HepG2 (cell line): ENCODE data around the gene PXMP2. TPM values are rescaled to one million over a fixed set of nuclear protein-coding genes. Genes with fewer than 3 reads are reported as not detected.

Source experiments
- FOXC1 ChIP-seq: sonication (generic); formaldehyde crosslinking; IDR thresholded peaks from 2 replicates; pipeline ENCODE4 v1.8.0; 2022; ENCODE audit warnings: mild to moderate bottlenecking, missing genetic modification reagents, borderline replicate concordance
- GZF1 ChIP-seq: sonication (generic); formaldehyde crosslinking; IDR thresholded peaks from 2 replicates; pipeline ENCODE4 v1.5.1; 2020; ENCODE audit warnings: mild to moderate bottlenecking, missing genetic modification reagents
- HNRNPL ChIP-seq: fragments of 200-400 bp; formaldehyde crosslinking; IDR thresholded peaks from 2 replicates; pipeline ENCODE4 v1.6.1; 2017; ENCODE audit warnings: mild to moderate bottlenecking, low read depth, low read length
- ISX ChIP-seq: sonication (generic); formaldehyde crosslinking; conservative IDR thresholded peaks from 2 replicates; pipeline ENCODE4 v1.5.0; 2020; ENCODE audit warnings: missing genetic modification reagents
- POGZ ChIP-seq: sonication (generic); formaldehyde crosslinking; IDR thresholded peaks from 2 replicates; pipeline ENCODE4 v1.4.0; 2020; ENCODE audit warnings: mild to moderate bottlenecking, missing genetic modification reagents
- POLR2G ChIP-seq: fragments of 200-400 bp; formaldehyde crosslinking; IDR thresholded peaks from 2 replicates; pipeline ENCODE4 v1.6.1; 2018; ENCODE audit warnings: mild to moderate bottlenecking, low read depth, low read length, moderate library complexity
- RFX1 ChIP-seq: fragments of 450-650 bp; IDR thresholded peaks from 2 replicates; pipeline ENCODE4 v1.6.1; 2017
- RFX5 ChIP-seq: IDR thresholded peaks from 2 replicates; pipeline ENCODE4 v1.6.1; 2011; ENCODE audit warnings: low read depth, low read length, improper control_type of control experiment
- SIN3A ChIP-seq: IDR thresholded peaks from 2 replicates; pipeline ENCODE4 v1.6.1; 2011; ENCODE audit warnings: low read depth, mild to moderate bottlenecking, control low read depth, low read length, borderline replicate concordance
- YEATS4 ChIP-seq: sonication (generic); formaldehyde crosslinking; IDR thresholded peaks from 2 replicates; pipeline ENCODE4 v1.4.0; 2020; ENCODE audit warnings: missing genetic modification reagents, borderline replicate concordance
- ZNF101 ChIP-seq: sonication (generic); formaldehyde crosslinking; IDR thresholded peaks from 2 replicates; pipeline ENCODE4 v1.4.0; 2020; ENCODE audit warnings: mild to moderate bottlenecking, low read depth, missing genetic modification reagents, borderline replicate concordance
- ZNF17 ChIP-seq: sonication (generic); formaldehyde crosslinking; IDR thresholded peaks from 2 replicates; pipeline ENCODE4 v1.5.0; 2020; ENCODE audit warnings: mild to moderate bottlenecking, missing genetic modification reagents
- ZNF24 ChIP-seq: fragments of 450-650 bp; IDR thresholded peaks from 2 replicates; pipeline ENCODE4 v1.6.1; 2017; ENCODE audit warnings: antibody characterized with exemption, mild to moderate bottlenecking
- ZNF326 ChIP-seq: sonication (generic); formaldehyde crosslinking; IDR thresholded peaks from 2 replicates; pipeline ENCODE4 v1.4.0; 2020; ENCODE audit warnings: missing genetic modification reagents, borderline replicate concordance
- ZNF441 ChIP-seq: sonication (generic); formaldehyde crosslinking; IDR thresholded peaks from 2 replicates; pipeline ENCODE4 v1.7.0; 2021; ENCODE audit warnings: missing genetic modification reagents, borderline replicate concordance
- ZNF761 ChIP-seq: sonication (generic); formaldehyde crosslinking; conservative IDR thresholded peaks from 2 replicates; pipeline ENCODE4 v1.4.0; 2020; ENCODE audit warnings: mild to moderate bottlenecking, missing genetic modification reagents
- polyA plus RNA-seq, 8 experiments: library from polyadenylated mRNA; depleted of rRNA in 3 of 8; stranded (reverse) in 7 of 8; unstranded in 1 of 8; fragments of >200 nt; fragmentation: Illumina TruSeq in 4 of 8; extraction: Trizol in 4 of 8; gene quantifications; 2 replicates each; pipeline versions ENCODE4 v1.2.1 to v1.2.3, GENCODE V29; 2011 to 2016; ENCODE audit warnings: low read depth in 4 of 8, missing spikeins in 1 of 8, mixed read lengths in 1 of 8; ENCODE audit not compliant: insufficient read depth in 1 of 8
- total RNA-seq, 5 experiments: library from RNA; depleted of rRNA; stranded (reverse); fragments of >200 nt; fragmentation: Illumina TruSeq; extraction: Trizol; gene quantifications; 2 replicates each; pipeline ENCODE4 v1.2.3, GENCODE V29; 2016; ENCODE audit warnings: low read depth in 1 of 5
- TF ChIP-seq, protein P1 (sequence below): sonication (generic); formaldehyde crosslinking; IDR thresholded peaks from 2 replicates; pipeline ENCODE4 v1.5.1; 2020; ENCODE audit warnings: mild to moderate bottlenecking, missing genetic modification reagents
- TF ChIP-seq, protein P2 (sequence below): sonication (generic); formaldehyde crosslinking; IDR thresholded peaks from 2 replicates; pipeline ENCODE4 v1.4.0; 2020; ENCODE audit warnings: missing genetic modification reagents
- TF ChIP-seq, protein P3 (sequence below): sonication (generic); formaldehyde crosslinking; IDR thresholded peaks from 2 replicates; pipeline ENCODE4 v1.4.0; 2020; ENCODE audit warnings: missing genetic modification reagents, borderline replicate concordance
- TF ChIP-seq, protein P4 (sequence below): sonication (generic); formaldehyde crosslinking; IDR thresholded peaks from 2 replicates; pipeline ENCODE4 v1.4.0; 2020; ENCODE audit warnings: mild to moderate bottlenecking, missing genetic modification reagents

The PXMP2 gene
- total and polyA plus RNA-seq, 2 of the 13 experiments (the other 11 are each of a cell fraction or from before 2014, with no cell fraction given), result 25.5 to 42.9 TPM

DNA sequence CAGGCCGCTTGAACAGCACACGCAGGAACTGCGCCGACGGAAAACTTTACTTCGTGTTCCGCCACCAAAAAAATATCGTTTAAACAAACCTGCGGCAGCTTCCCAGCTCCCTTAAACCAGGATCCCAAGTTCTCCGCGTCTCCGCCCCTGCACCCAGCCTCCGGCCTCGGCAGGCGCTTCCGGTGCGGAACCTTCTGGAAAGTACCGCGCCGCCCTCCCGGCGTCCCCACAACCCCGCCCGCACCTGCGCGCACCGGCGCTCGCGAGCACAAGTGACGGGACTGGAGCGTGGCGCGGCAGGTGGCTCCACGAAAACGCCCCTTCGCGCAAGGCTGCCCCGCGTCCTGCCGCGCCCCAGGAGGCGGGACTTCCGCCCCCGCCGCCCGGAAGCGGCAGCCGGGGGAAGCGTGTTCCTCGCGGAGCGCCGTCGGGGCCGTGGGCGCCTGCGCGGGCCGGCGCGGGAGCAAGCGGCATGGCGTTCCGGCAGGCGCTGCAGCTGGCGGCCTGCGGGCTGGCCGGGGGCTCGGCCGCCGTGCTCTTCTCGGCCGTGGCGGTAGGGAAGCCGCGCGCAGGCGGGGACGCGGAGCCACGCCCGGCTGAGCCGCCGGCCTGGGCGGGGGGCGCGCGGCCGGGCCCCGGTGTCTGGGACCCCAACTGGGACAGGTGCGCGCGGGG is 23.2 kb downstream of the PXMP2 start, which contains the start of gene PGAM5 (continued):
- TF ChIP-seq, protein P1, sequence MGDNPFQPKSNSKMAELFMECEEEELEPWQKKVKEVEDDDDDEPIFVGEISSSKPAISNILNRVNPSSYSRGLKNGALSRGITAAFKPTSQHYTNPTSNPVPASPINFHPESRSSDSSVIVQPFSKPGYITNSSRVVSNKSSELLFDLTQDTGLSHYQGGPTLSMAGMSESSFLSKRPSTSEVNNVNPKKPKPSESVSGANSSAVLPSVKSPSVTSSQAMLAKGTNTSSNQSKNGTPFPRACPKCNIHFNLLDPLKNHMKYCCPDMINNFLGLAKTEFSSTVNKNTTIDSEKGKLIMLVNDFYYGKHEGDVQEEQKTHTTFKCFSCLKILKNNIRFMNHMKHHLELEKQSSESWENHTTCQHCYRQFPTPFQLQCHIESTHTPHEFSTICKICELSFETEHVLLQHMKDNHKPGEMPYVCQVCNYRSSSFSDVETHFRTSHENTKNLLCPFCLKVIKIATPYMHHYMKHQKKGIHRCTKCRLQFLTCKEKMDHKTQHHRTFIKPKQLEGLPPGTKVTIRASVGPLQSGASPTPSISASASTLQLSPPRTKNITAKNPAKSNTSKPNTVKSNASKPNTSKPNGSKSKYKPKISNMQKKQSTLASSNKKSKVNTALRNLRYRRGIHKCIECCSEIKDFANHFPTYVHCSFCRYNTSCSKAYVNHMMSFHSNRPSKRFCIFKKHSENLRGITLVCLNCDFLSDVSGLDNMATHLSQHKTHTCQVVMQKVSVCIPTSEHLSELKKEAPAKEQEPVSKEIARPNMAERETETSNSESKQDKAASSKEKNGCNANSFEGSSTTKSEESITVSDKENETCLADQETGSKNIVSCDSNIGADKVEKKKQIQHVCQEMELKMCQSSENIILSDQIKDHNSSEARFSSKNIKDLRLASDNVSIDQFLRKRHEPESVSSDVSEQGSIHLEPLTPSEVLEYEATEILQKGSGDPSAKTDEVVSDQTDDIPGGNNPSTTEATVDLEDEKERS (CRISPR knock-in tag), result peak; percentile 44; the same call in 1 of the 2 replicates
- TF ChIP-seq YEATS4 (CRISPR knock-in tag) (peak; percentile 90), ZNF17 (CRISPR knock-in tag) (no peak), SIN3A (peak; percentile 72; the same call in 1 of the 2 replicates), ZNF441 (CRISPR knock-in tag) (peak; percentile 23; the same call in 1 of the 2 replicates), ZNF326 (CRISPR knock-in tag) (no peak), ISX (CRISPR knock-in tag) (no peak; the same call in 1 of the 2 replicates), ZNF761 (CRISPR knock-in tag) (no peak), ZNF101 (CRISPR knock-in tag) (no peak), RFX1 (no peak), POGZ (CRISPR knock-in tag) (no peak; the same call in 1 of the 2 replicates), HNRNPL (no peak), ZNF24 (no peak), POLR2G (peak; percentile 85), FOXC1 (0 out of 2 replicates have a peak, but pooled peaks have one; percentile 31), RFX5 (no peak), GZF1 (CRISPR knock-in tag) (no peak)
- TF ChIP-seq, protein P2, sequence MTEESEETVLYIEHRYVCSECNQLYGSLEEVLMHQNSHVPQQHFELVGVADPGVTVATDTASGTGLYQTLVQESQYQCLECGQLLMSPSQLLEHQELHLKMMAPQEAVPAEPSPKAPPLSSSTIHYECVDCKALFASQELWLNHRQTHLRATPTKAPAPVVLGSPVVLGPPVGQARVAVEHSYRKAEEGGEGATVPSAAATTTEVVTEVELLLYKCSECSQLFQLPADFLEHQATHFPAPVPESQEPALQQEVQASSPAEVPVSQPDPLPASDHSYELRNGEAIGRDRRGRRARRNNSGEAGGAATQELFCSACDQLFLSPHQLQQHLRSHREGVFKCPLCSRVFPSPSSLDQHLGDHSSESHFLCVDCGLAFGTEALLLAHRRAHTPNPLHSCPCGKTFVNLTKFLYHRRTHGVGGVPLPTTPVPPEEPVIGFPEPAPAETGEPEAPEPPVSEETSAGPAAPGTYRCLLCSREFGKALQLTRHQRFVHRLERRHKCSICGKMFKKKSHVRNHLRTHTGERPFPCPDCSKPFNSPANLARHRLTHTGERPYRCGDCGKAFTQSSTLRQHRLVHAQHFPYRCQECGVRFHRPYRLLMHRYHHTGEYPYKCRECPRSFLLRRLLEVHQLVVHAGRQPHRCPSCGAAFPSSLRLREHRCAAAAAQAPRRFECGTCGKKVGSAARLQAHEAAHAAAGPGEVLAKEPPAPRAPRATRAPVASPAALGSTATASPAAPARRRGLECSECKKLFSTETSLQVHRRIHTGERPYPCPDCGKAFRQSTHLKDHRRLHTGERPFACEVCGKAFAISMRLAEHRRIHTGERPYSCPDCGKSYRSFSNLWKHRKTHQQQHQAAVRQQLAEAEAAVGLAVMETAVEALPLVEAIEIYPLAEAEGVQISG (CRISPR knock-in tag), result peak; percentile 86
- TF ChIP-seq, protein P3, sequence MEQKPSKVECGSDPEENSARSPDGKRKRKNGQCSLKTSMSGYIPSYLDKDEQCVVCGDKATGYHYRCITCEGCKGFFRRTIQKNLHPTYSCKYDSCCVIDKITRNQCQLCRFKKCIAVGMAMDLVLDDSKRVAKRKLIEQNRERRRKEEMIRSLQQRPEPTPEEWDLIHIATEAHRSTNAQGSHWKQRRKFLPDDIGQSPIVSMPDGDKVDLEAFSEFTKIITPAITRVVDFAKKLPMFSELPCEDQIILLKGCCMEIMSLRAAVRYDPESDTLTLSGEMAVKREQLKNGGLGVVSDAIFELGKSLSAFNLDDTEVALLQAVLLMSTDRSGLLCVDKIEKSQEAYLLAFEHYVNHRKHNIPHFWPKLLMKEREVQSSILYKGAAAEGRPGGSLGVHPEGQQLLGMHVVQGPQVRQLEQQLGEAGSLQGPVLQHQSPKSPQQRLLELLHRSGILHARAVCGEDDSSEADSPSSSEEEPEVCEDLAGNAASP (CRISPR knock-in tag), result peak; percentile 78
- TF ChIP-seq, protein P4, sequence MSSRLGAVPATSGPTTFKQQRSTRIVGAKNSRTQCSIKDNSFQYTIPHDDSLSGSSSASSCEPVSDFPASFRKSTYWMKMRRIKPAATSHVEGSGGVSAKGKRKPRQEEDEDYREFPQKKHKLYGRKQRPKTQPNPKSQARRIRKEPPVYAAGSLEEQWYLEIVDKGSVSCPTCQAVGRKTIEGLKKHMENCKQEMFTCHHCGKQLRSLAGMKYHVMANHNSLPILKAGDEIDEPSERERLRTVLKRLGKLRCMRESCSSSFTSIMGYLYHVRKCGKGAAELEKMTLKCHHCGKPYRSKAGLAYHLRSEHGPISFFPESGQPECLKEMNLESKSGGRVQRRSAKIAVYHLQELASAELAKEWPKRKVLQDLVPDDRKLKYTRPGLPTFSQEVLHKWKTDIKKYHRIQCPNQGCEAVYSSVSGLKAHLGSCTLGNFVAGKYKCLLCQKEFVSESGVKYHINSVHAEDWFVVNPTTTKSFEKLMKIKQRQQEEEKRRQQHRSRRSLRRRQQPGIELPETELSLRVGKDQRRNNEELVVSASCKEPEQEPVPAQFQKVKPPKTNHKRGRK (CRISPR knock-in tag), result no peak
